ENCODE results near the gene ITGA1. TPM values are rescaled to one million over a fixed set of nuclear protein-coding genes. Genes with fewer than 3 reads are reported as not detected.

Gene ITGA1
- total and polyA plus RNA-seq, 2 of the 13 experiments (the other 11 are each of a cell fraction or from before 2014, with no cell fraction given): 23.1 to 28.6 TPM

DNA sequence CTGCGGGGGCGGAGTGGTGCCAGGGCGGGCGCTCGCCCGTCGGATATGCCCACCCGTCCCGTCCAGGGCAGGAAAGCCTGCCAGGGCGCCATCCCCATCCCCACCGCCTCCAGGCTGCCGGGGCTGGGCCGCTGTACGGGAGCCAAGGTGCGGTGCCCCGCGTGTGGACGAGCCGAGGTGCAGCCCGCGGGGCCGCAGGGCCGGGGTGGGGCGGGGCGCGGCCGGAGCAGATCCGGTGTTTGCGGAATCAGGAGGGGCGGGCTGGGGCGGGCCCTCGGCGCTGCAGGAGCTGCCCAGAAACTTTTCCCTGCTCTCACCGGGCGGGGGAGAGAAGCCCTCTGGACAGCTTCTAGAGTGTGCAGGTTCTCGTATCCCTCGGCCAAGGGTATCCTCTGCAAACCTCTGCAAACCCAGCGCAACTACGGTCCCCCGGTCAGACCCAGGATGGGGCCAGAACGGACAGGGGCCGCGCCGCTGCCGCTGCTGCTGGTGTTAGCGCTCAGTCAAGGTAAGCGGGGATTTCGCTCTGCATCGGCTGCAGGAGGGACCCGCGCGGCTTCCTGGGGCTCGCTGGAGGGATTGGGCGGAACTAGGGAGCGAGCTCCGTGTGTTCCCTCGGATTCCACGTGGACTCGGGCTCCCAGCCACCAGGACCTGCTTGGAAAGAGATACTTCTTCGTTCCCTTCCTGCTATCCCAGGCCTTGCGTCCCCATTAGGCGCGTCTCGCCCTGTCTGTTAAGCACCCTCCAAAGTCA is 201.5 kb downstream of the ITGA1 start, which contains the start of gene ITGA2 (continued):
- TF ChIP-seq, protein P1, sequence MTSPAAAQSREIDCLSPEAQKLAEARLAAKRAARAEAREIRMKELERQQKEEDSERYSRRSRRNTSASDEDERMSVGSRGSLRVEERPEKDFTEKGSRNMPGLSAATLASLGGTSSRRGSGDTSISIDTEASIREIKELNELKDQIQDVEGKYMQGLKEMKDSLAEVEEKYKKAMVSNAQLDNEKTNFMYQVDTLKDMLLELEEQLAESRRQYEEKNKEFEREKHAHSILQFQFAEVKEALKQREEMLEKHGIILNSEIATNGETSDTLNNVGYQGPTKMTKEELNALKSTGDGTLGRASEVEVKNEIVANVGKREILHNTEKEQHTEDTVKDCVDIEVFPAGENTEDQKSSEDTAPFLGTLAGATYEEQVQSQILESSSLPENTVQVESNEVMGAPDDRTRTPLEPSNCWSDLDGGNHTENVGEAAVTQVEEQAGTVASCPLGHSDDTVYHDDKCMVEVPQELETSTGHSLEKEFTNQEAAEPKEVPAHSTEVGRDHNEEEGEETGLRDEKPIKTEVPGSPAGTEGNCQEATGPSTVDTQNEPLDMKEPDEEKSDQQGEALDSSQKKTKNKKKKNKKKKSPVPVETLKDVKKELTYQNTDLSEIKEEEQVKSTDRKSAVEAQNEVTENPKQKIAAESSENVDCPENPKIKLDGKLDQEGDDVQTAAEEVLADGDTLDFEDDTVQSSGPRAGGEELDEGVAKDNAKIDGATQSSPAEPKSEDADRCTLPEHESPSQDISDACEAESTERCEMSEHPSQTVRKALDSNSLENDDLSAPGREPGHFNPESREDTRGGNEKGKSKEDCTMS (CRISPR knock-in tag; conservative IDR thresholded peaks at IDR 0.05): no peak
- TF ChIP-seq RXRB (CRISPR knock-in tag; IDR thresholded peaks at IDR 0.05; ENCODE audit: borderline replicate concordance): no peak; the same call in 1 of the 2 replicates
- TF ChIP-seq HDAC6 (IDR thresholded peaks at IDR 0.05; ENCODE audit: low read depth, low read length): no peak
- TF ChIP-seq ZNF232 (CRISPR knock-in tag; IDR thresholded peaks at IDR 0.05; ENCODE audit: borderline replicate concordance): no peak; the same call in 1 of the 2 replicates
- no peak for TF ChIP-seq AGO1 (IDR thresholded peaks at IDR 0.05; ENCODE audit: low read depth, low read length, poor library complexity, severe bottlenecking)
- no peak; the same call in 1 of the 2 replicates for TF ChIP-seq ZNF230 (CRISPR knock-in tag; IDR thresholded peaks at IDR 0.05)
- peak; percentile 8; the same call in 1 of the 2 replicates for TF ChIP-seq CENPT (CRISPR knock-in tag; IDR thresholded peaks at IDR 0.05; ENCODE audit: low read depth)
- TF ChIP-seq, protein P2, sequence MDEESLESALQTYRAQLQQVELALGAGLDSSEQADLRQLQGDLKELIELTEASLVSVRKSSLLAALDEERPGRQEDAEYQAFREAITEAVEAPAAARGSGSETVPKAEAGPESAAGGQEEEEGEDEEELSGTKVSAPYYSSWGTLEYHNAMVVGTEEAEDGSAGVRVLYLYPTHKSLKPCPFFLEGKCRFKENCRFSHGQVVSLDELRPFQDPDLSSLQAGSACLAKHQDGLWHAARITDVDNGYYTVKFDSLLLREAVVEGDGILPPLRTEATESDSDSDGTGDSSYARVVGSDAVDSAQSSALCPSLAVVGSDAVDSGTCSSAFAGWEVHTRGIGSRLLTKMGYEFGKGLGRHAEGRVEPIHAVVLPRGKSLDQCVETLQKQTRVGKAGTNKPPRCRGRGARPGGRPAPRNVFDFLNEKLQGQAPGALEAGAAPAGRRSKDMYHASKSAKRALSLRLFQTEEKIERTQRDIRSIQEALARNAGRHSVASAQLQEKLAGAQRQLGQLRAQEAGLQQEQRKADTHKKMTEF (CRISPR knock-in tag; IDR thresholded peaks at IDR 0.05): peak; percentile 74
- 0 out of 2 replicates have a peak, but pooled peaks have one; percentile 4 for TF ChIP-seq ZNF569 (CRISPR knock-in tag; IDR thresholded peaks at IDR 0.05; ENCODE audit: borderline replicate concordance)
- TF ChIP-seq RCOR2 (CRISPR knock-in tag; IDR thresholded peaks at IDR 0.05): no peak
- TF ChIP-seq, protein P3, sequence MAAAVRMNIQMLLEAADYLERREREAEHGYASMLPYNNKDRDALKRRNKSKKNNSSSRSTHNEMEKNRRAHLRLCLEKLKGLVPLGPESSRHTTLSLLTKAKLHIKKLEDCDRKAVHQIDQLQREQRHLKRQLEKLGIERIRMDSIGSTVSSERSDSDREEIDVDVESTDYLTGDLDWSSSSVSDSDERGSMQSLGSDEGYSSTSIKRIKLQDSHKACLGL (CRISPR knock-in tag; IDR thresholded peaks at IDR 0.05): peak; percentile 69; the same call in 1 of the 2 replicates
- TF ChIP-seq ZSCAN31 (CRISPR knock-in tag; IDR thresholded peaks at IDR 0.05; ENCODE audit: low read depth): peak; percentile 66; the same call in 1 of the 2 replicates
- TF ChIP-seq ZMAT3 (CRISPR knock-in tag; conservative IDR thresholded peaks at IDR 0.05): peak; percentile 79
- 0 out of 2 replicates have a peak, but pooled peaks have one; percentile 49 for TF ChIP-seq ZNF317 (CRISPR knock-in tag; IDR thresholded peaks at IDR 0.05)
- no peak for TF ChIP-seq SP1 (IDR thresholded peaks at IDR 0.05)
- no peak for TF ChIP-seq SP1 (CRISPR knock-in tag; IDR thresholded peaks at IDR 0.05)
- 0 out of 2 replicates have a peak, but pooled peaks have one; percentile 75 for TF ChIP-seq ZNF775 (CRISPR knock-in tag; IDR thresholded peaks at IDR 0.05; ENCODE audit: borderline replicate concordance)
- no peak; the same call in 1 of the 2 replicates for TF ChIP-seq GZF1 (CRISPR knock-in tag; IDR thresholded peaks at IDR 0.05)
- TF ChIP-seq, protein P4, sequence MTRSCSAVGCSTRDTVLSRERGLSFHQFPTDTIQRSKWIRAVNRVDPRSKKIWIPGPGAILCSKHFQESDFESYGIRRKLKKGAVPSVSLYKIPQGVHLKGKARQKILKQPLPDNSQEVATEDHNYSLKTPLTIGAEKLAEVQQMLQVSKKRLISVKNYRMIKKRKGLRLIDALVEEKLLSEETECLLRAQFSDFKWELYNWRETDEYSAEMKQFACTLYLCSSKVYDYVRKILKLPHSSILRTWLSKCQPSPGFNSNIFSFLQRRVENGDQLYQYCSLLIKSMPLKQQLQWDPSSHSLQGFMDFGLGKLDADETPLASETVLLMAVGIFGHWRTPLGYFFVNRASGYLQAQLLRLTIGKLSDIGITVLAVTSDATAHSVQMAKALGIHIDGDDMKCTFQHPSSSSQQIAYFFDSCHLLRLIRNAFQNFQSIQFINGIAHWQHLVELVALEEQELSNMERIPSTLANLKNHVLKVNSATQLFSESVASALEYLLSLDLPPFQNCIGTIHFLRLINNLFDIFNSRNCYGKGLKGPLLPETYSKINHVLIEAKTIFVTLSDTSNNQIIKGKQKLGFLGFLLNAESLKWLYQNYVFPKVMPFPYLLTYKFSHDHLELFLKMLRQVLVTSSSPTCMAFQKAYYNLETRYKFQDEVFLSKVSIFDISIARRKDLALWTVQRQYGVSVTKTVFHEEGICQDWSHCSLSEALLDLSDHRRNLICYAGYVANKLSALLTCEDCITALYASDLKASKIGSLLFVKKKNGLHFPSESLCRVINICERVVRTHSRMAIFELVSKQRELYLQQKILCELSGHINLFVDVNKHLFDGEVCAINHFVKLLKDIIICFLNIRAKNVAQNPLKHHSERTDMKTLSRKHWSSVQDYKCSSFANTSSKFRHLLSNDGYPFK (CRISPR knock-in tag; IDR thresholded peaks at IDR 0.05; ENCODE audit: borderline replicate concordance): peak; percentile 49; the same call in 1 of the 2 replicates

Measured in HepG2 (cell line).